GM23338 (cell line): ENCODE data around the gene ASTL. TPM values are rescaled to one million over a fixed set of nuclear protein-coding genes. Genes with fewer than 3 reads are reported as not detected.

Experiments used
- ATAC-seq: fragments of 200-7000 bp; cut with Tn5 transposase; 3 replicates; pipeline ENCODE4 v1.9.1; 2020
- DNase-seq: peaks from one replicate; pipeline ENCODE4 v3.0.0-alpha.2; 2015; ENCODE audit warnings: low spot score
- H2AFZ ChIP-seq: fragments of 200-600 bp; sonication (generic); 2 replicates; pipeline ENCODE4 v1.8.0; 2016; ENCODE audit warnings: antibody characterized with exemption, mild to moderate bottlenecking, moderate library complexity
- H3F3A ChIP-seq: fragments of 200-600 bp; sonication (generic); replicated peaks from 2 replicates; pipeline ENCODE4 v1.8.0; 2017; ENCODE audit warnings: antibody characterized with exemption, mixed run types, low read depth
- H3K27ac ChIP-seq: fragments of 200-600 bp; sonication (generic); 2 replicates; pipeline ENCODE4 v1.6.1; 2016; ENCODE audit warnings: low read depth
- H3K27me3 ChIP-seq: fragments of 200-600 bp; sonication (generic); 2 replicates; pipeline ENCODE4 v1.8.0; 2016; ENCODE audit warnings: mild to moderate bottlenecking, mixed run types, moderate library complexity; ENCODE audit not compliant: insufficient read depth
- H3K36me3 ChIP-seq: fragments of 200-600 bp; sonication (generic); 2 replicates; pipeline ENCODE4 v1.8.0; 2016; ENCODE audit warnings: mild to moderate bottlenecking; ENCODE audit not compliant: insufficient read depth
- H3K4me1 ChIP-seq: fragments of 200-600 bp; sonication (generic); 2 replicates; pipeline ENCODE4 v1.8.0; 2016; ENCODE audit warnings: mild to moderate bottlenecking, moderate library complexity; ENCODE audit not compliant: insufficient read depth
- H3K4me2 ChIP-seq: fragments of 200-600 bp; sonication (generic); 2 replicates; pipeline ENCODE4 v1.7.1; 2017; ENCODE audit warnings: mixed run types
- H3K4me3 ChIP-seq: fragments of 200-600 bp; sonication (generic); 2 replicates; pipeline ENCODE4 v1.6.1; 2016; ENCODE audit warnings: mixed run types
- H3K79me2 ChIP-seq: fragments of 200-600 bp; sonication (generic); replicated peaks from 2 replicates; pipeline ENCODE4 v1.8.0; 2017; ENCODE audit warnings: mild to moderate bottlenecking; ENCODE audit not compliant: insufficient read depth
- H3K9me2 ChIP-seq: fragments of 200-600 bp; sonication (generic); 2 replicates; pipeline ENCODE4 v1.8.0; 2017; ENCODE audit not compliant: insufficient read depth
- H4K20me1 ChIP-seq: fragments of 200-600 bp; sonication (generic); replicated peaks from 2 replicates; pipeline ENCODE4 v1.8.0; 2017; ENCODE audit warnings: mild to moderate bottlenecking; ENCODE audit not compliant: insufficient read depth
- H3K27ac Mint-ChIP-seq: 2 replicates; pipeline ENCODE4 v1.8.0; 2020; ENCODE audit warnings: inconsistent platforms, mild to moderate bottlenecking, moderate library complexity, mixed read lengths
- H3K27me3 Mint-ChIP-seq: 3 replicates; pipeline ENCODE4 v1.8.0; 2022; ENCODE audit warnings: low read depth, mild to moderate bottlenecking, moderate library complexity, mixed read lengths, inconsistent platforms; ENCODE audit not compliant: insufficient read depth, poor library complexity
- H3K36me3 Mint-ChIP-seq: 3 replicates; pipeline ENCODE4 v1.8.0; 2021; ENCODE audit warnings: low read depth, mild to moderate bottlenecking, inconsistent platforms, moderate library complexity, mixed read lengths
- H3K4me1 Mint-ChIP-seq: 3 replicates; pipeline ENCODE4 v1.8.0; 2020; ENCODE audit warnings: mild to moderate bottlenecking, inconsistent platforms, mixed read lengths
- H3K4me3 Mint-ChIP-seq: 3 replicates; pipeline ENCODE4 v1.8.0; 2021; ENCODE audit warnings: moderate library complexity, mild to moderate bottlenecking, inconsistent platforms, mixed read lengths
- H3K9me3 Mint-ChIP-seq: 3 replicates; pipeline ENCODE4 v1.8.0; 2020; ENCODE audit warnings: moderate library complexity, mild to moderate bottlenecking, inconsistent platforms, mixed read lengths
- CREB1 ChIP-seq: fragments of 250-450 bp; sonication (Bioruptor Pico); IDR thresholded peaks from 2 replicates; pipeline ENCODE4 v1.5.0; 2020; ENCODE audit warnings: low read depth, mild to moderate bottlenecking, moderate library complexity
- EZH2 ChIP-seq: fragments of 200-600 bp; sonication (generic); IDR thresholded peaks from one replicate; pipeline ENCODE4 v1.8.0; 2017; ENCODE audit warnings: antibody characterized with exemption, mild to moderate bottlenecking, low read depth; ENCODE audit not compliant: unreplicated experiment
- EZH2phosphoT487 ChIP-seq: fragments of 200-600 bp; sonication (generic); IDR thresholded peaks from one replicate; pipeline ENCODE4 v1.8.1; 2018; ENCODE audit warnings: antibody characterized with exemption; ENCODE audit not compliant: unreplicated experiment
- JUNB ChIP-seq: IDR thresholded peaks from one replicate; pipeline ENCODE4 v1.6.1; 2016; ENCODE audit warnings: antibody characterized with exemption; ENCODE audit not compliant: unreplicated experiment
- NANOG ChIP-seq: IDR thresholded peaks from 2 replicates; pipeline ENCODE4 v1.6.1; 2016; ENCODE audit warnings: antibody characterized with exemption, borderline replicate concordance
- POLR2AphosphoS5 ChIP-seq: IDR thresholded peaks from 2 replicates; pipeline ENCODE4 v1.6.1; 2016; ENCODE audit warnings: antibody characterized with exemption, low read depth
- STAT1 ChIP-seq: IDR thresholded peaks from one replicate; pipeline ENCODE4 v1.6.1; 2016; ENCODE audit warnings: antibody characterized with exemption; ENCODE audit not compliant: unreplicated experiment
- ZNF331 ChIP-seq: fragments of 250-450 bp; sonication (Bioruptor Pico); IDR thresholded peaks from 2 replicates; pipeline ENCODE4 v1.5.0; 2020; ENCODE audit warnings: low read depth, mild to moderate bottlenecking, moderate library complexity
- polyA plus RNA-seq: library from polyadenylated mRNA; unstranded; fragments of >200 nt; fragmentation: Nextera tagmentation; extraction: Ambion mirVana; gene quantifications from 2 replicates; pipeline ENCODE4 v1.2.1, GENCODE V29; 2016
- total RNA-seq: library from RNA; depleted of rRNA; stranded (reverse); fragments of >200 nt; shearing (Covaris generic); gene quantifications from 2 replicates; pipeline ENCODE4 v1.2.3, GENCODE V29; 2014
- TF ChIP-seq, protein P1 (sequence below): IDR thresholded peaks from 2 replicates; pipeline ENCODE4 v1.6.1; 2016; ENCODE audit warnings: antibody characterized with exemption
- TF ChIP-seq, protein P2 (sequence below), 2 experiments: fragments of 200-600 bp in 1 of 2; sonication (generic) in 1 of 2; conservative IDR thresholded peaks; 2 replicates each; pipeline versions ENCODE4 v1.5.1 to v1.6.1; 2016 to 2017; ENCODE audit warnings: antibody characterized with exemption in 2 of 2, low read depth in 2 of 2, mild to moderate bottlenecking in 2 of 2, moderate library complexity in 1 of 2
- TF ChIP-seq, protein P3 (sequence below): fragments of 250-450 bp; sonication (Bioruptor Pico); IDR thresholded peaks from 2 replicates; pipeline ENCODE4 v1.5.0; 2020; ENCODE audit warnings: mild to moderate bottlenecking, moderate library complexity

The ASTL gene
- total and polyA plus RNA-seq, 2 experiments from 2014 or later = 0.23 TPM; not detected in 1

DNA sequence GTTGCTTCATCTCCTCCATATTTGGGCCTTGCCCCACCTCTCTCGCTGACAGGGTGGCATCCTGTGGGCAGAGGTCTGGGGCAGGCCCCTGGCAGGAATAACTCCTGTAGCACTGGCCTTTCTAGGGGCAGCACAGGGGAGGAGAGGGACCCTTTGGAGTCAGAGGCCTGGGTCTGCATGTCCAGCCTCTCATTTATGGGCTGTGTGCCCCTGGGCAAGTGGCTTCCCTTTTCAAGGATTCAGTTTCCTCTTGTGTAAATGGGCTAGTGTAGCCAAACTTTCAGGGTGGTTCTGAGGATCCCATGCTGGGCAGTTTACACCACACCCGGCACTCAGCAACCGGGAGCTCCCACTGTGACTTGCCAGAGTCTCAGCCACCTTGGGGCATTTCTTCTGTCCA, 45.4 kb downstream of the ASTL start:
- Mint-ChIP-seq H3K4me1 (peaks cover 21% of the 10 kb centered on the region), H3K36me3 (no peaks in the 10 kb centered on the region; the same call in 2 of the 3 replicates), H3K9me3 (no peaks in the 10 kb centered on the region), H3K27ac (no peak overlapping the region), H3K27me3 (peaks cover 9% of the 10 kb centered on the region), H3K4me3 (no peak overlapping the region)
- ATAC-seq = no peak
- H4K20me1 ChIP-seq = no peaks in the 10 kb centered on the region
- DNase-seq = no peak
- H3K9me2 ChIP-seq = no peaks in the 10 kb centered on the region; the same call in 1 of the 2 replicates
- H3K4me3 ChIP-seq = no peak overlapping the region
- H3F3A ChIP-seq = no peaks in the 10 kb centered on the region
- H3K4me1 ChIP-seq = peaks cover 7% of the 10 kb centered on the region; the same call in 1 of the 2 replicates
- H2AFZ ChIP-seq = no peak overlapping the region
- H3K4me2 ChIP-seq = no peak overlapping the region
- no peaks in the 10 kb centered on the region for H3K79me2 ChIP-seq
- TF ChIP-seq, protein P1, sequence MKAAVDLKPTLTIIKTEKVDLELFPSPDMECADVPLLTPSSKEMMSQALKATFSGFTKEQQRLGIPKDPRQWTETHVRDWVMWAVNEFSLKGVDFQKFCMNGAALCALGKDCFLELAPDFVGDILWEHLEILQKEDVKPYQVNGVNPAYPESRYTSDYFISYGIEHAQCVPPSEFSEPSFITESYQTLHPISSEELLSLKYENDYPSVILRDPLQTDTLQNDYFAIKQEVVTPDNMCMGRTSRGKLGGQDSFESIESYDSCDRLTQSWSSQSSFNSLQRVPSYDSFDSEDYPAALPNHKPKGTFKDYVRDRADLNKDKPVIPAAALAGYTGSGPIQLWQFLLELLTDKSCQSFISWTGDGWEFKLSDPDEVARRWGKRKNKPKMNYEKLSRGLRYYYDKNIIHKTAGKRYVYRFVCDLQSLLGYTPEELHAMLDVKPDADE = no peak
- no peak for TF ChIP-seq NANOG
- no peak for TF ChIP-seq ZNF331
- TF ChIP-seq EZH2phosphoT487 = no peak
- no peak for TF ChIP-seq JUNB
- TF ChIP-seq CREB1 = no peak
- H3K27me3 ChIP-seq = no peaks in the 10 kb centered on the region
- no peaks in the 10 kb centered on the region for H3K36me3 ChIP-seq
- no peak overlapping the region for H3K27ac ChIP-seq

DNA sequence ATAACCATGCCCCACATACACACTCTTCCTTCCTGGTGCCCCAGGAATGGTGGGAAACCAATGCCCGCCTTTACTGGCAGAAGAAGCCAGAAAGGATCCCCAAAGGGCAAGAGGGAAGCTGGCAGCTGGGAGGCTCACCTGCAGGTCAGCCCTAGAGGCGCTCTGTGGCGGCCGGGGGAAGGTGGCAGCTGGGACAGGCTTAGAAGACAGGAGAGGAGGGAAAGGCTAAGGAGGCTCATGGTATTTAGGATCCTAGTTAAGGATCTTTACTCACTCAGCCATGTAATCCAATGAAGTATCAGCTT, 45.8 kb downstream of the ASTL start:
- no peaks in the 10 kb centered on the region; the same call in 1 of the 2 replicates for H3K9me2 ChIP-seq
- H3K4me3 ChIP-seq = no peak overlapping the region
- H3K79me2 ChIP-seq = no peaks in the 10 kb centered on the region
- Mint-ChIP-seq H3K9me3 (no peaks in the 10 kb centered on the region), H3K27me3 (peaks cover 7% of the 10 kb centered on the region), H3K36me3 (no peaks in the 10 kb centered on the region; the same call in 2 of the 3 replicates), H3K27ac (no peak overlapping the region), H3K4me1 (peaks cover 21% of the 10 kb centered on the region), H3K4me3 (no peak overlapping the region)
- DNase-seq = no peak
- no peak overlapping the region for H3K4me2 ChIP-seq
- no peak overlapping the region for H2AFZ ChIP-seq
- no peaks in the 10 kb centered on the region for H3F3A ChIP-seq
- no peaks in the 10 kb centered on the region for H3K27me3 ChIP-seq
- no peaks in the 10 kb centered on the region for H4K20me1 ChIP-seq
- no peak overlapping the region for H3K27ac ChIP-seq
- no peaks in the 10 kb centered on the region for H3K36me3 ChIP-seq
- peak; percentile 6; the same call in 1 of the 3 replicates for ATAC-seq
- peaks cover 7% of the 10 kb centered on the region; the same call in 1 of the 2 replicates for H3K4me1 ChIP-seq
- no peak for TF ChIP-seq POLR2AphosphoS5
- TF ChIP-seq, protein P2, sequence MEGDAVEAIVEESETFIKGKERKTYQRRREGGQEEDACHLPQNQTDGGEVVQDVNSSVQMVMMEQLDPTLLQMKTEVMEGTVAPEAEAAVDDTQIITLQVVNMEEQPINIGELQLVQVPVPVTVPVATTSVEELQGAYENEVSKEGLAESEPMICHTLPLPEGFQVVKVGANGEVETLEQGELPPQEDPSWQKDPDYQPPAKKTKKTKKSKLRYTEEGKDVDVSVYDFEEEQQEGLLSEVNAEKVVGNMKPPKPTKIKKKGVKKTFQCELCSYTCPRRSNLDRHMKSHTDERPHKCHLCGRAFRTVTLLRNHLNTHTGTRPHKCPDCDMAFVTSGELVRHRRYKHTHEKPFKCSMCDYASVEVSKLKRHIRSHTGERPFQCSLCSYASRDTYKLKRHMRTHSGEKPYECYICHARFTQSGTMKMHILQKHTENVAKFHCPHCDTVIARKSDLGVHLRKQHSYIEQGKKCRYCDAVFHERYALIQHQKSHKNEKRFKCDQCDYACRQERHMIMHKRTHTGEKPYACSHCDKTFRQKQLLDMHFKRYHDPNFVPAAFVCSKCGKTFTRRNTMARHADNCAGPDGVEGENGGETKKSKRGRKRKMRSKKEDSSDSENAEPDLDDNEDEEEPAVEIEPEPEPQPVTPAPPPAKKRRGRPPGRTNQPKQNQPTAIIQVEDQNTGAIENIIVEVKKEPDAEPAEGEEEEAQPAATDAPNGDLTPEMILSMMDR (conservative IDR thresholded peaks at IDR 0.05; ENCODE audit: low read depth in 2 of 2) = no peak
- TF ChIP-seq NANOG = no peak
- no peak for TF ChIP-seq JUNB
- no peak for TF ChIP-seq STAT1
- TF ChIP-seq EZH2 = no peak
- no peak for TF ChIP-seq CREB1
- TF ChIP-seq, protein P1 = no peak
- TF ChIP-seq EZH2phosphoT487 = no peak
- TF ChIP-seq, protein P3, sequence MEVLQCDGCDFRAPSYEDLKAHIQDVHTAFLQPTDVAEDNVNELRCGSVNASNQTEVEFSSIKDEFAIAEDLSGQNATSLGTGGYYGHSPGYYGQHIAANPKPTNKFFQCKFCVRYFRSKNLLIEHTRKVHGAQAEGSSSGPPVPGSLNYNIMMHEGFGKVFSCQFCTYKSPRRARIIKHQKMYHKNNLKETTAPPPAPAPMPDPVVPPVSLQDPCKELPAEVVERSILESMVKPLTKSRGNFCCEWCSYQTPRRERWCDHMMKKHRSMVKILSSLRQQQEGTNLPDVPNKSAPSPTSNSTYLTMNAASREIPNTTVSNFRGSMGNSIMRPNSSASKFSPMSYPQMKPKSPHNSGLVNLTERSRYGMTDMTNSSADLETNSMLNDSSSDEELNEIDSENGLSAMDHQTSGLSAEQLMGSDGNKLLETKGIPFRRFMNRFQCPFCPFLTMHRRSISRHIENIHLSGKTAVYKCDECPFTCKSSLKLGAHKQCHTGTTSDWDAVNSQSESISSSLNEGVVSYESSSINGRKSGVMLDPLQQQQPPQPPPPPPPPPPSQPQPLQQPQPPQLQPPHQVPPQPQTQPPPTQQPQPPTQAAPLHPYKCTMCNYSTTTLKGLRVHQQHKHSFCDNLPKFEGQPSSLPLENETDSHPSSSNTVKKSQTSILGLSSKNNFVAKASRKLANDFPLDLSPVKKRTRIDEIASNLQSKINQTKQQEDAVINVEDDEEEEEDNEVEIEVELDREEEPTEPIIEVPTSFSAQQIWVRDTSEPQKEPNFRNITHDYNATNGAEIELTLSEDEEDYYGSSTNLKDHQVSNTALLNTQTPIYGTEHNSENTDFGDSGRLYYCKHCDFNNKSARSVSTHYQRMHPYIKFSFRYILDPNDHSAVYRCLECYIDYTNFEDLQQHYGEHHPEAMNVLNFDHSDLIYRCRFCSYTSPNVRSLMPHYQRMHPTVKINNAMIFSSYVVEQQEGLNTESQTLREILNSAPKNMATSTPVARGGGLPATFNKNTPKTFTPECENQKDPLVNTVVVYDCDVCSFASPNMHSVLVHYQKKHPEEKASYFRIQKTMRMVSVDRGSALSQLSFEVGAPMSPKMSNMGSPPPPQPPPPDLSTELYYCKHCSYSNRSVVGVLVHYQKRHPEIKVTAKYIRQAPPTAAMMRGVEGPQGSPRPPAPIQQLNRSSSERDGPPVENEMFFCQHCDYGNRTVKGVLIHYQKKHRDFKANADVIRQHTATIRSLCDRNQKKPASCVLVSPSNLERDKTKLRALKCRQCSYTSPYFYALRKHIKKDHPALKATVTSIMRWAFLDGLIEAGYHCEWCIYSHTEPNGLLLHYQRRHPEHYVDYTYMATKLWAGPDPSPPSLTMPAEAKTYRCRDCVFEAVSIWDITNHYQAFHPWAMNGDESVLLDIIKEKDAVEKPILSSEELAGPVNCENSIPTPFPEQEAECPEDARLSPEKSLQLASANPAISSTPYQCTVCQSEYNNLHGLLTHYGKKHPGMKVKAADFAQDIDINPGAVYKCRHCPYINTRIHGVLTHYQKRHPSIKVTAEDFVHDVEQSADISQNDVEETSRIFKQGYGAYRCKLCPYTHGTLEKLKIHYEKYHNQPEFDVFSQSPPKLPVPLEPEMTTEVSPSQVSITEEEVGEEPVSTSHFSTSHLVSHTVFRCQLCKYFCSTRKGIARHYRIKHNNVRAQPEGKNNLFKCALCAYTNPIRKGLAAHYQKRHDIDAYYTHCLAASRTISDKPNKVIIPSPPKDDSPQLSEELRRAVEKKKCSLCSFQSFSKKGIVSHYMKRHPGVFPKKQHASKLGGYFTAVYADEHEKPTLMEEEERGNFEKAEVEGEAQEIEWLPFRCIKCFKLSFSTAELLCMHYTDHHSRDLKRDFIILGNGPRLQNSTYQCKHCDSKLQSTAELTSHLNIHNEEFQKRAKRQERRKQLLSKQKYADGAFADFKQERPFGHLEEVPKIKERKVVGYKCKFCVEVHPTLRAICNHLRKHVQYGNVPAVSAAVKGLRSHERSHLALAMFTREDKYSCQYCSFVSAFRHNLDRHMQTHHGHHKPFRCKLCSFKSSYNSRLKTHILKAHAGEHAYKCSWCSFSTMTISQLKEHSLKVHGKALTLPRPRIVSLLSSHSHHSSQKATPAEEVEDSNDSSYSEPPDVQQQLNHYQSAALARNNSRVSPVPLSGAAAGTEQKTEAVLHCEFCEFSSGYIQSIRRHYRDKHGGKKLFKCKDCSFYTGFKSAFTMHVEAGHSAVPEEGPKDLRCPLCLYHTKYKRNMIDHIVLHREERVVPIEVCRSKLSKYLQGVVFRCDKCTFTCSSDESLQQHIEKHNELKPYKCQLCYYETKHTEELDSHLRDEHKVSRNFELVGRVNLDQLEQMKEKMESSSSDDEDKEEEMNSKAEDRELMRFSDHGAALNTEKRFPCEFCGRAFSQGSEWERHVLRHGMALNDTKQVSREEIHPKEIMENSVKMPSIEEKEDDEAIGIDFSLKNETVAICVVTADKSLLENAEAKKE = no peak
- TF ChIP-seq ZNF331 = no peak
